Measurements from ENCODE around the gene CCM2.

Gene CCM2

DNA sequence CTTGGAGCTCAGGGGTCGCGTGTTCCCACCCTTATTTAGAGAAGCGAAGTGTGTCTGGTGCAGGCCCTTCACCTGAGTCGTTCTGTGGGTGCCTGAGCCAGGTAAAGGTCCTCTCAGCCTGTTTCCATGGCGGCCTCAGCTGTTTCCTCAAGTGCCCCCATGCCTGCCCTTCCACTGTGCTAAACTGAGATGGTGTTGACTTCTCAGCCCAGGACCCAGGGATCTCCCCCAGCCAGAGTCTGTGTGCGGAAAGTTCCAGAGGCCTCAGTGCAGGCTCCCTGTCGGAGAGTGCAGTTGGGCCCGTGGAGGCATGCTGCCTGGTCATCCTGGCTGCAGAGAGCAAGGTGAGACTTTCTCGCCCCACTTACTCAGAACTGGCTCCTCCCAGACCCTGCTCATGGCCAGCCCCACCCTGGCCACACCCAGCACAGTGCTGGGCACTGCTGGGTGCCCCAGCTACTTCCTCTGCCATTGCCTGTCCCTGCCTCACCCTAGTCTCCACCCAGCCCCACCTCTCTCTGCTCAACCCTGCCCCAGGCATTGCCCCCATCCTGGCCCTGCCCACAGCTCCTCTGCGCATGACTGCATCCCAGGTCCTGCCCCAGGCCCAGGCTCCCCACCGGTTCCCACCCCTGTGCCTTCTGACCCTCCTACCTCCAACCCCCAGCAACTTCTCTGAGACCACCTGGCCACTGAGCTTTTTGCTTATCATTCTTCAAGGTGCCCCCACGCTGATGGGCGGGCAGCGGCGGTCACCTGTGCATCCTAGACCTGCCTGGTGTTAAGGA is 68.4 kb downstream of the CCM2 start:
- H3K27me3 ChIP-seq (ENCODE audit: control insufficient read depth, insufficient read depth, low read length): no peaks in the 10 kb centered on the region
- no peak overlapping the region for H3K27ac ChIP-seq
- no peak overlapping the region for H3K4me2 ChIP-seq (ENCODE audit: low read length)
- H3K36me3 ChIP-seq (ENCODE audit: control insufficient read depth, insufficient read depth, low read length): no peaks in the 10 kb centered on the region
- no peak overlapping the region for H2AFZ ChIP-seq
- H3K9me3 ChIP-seq (ENCODE audit: control insufficient read depth, low read length): no peaks in the 10 kb centered on the region
- TF ChIP-seq, protein P1, sequence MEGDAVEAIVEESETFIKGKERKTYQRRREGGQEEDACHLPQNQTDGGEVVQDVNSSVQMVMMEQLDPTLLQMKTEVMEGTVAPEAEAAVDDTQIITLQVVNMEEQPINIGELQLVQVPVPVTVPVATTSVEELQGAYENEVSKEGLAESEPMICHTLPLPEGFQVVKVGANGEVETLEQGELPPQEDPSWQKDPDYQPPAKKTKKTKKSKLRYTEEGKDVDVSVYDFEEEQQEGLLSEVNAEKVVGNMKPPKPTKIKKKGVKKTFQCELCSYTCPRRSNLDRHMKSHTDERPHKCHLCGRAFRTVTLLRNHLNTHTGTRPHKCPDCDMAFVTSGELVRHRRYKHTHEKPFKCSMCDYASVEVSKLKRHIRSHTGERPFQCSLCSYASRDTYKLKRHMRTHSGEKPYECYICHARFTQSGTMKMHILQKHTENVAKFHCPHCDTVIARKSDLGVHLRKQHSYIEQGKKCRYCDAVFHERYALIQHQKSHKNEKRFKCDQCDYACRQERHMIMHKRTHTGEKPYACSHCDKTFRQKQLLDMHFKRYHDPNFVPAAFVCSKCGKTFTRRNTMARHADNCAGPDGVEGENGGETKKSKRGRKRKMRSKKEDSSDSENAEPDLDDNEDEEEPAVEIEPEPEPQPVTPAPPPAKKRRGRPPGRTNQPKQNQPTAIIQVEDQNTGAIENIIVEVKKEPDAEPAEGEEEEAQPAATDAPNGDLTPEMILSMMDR (IDR thresholded peaks at IDR 0.05): no peak
- no peak overlapping the region for H3K9ac ChIP-seq
- H3K4me1 ChIP-seq: no peaks in the 10 kb centered on the region
- H3K4me3 ChIP-seq (ENCODE audit: low read depth, low read length): no peak overlapping the region
- H3K79me2 ChIP-seq: peaks cover 18% of the 10 kb centered on the region

DNA sequence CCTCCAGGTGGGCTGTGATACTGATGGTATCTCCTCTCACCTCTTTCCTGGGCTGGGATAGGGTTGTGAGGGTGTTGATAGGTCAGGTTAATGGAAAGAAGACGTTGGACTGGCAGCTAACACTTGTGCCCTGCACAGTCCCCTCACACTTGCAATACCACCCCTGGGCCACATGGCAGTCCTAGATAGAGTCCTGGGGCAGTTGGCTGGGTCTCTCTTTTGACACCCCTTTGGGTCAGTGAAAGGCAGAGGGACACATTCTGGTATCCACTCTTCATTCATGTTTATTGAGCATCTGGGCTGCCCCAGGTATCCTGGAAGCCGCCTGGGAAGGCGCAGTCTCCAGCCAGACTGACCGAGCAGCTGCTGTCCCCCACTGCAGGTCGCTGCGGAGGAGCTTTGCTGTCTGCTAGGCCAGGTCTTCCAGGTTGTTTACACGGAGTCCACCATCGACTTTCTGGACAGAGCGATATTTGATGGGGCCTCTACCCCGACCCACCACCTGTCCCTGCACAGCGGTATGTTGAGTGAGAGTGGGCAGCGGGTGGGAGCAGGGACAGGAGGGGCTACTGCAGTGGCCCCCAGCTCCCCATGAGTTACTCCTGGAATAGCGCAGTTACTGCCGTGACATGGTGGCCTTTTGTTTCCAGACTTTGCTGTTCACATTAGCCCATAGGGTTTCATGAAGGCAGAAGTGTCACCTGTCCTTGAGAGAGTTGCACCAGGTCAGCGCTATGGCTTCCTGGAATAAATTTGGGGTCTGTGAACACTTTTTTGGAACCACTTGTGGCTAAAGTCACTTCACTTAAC is 69.6 kb downstream of the CCM2 start:
- H3K36me3 ChIP-seq (ENCODE audit: control insufficient read depth, insufficient read depth, low read length): no peaks in the 10 kb centered on the region

DNA sequence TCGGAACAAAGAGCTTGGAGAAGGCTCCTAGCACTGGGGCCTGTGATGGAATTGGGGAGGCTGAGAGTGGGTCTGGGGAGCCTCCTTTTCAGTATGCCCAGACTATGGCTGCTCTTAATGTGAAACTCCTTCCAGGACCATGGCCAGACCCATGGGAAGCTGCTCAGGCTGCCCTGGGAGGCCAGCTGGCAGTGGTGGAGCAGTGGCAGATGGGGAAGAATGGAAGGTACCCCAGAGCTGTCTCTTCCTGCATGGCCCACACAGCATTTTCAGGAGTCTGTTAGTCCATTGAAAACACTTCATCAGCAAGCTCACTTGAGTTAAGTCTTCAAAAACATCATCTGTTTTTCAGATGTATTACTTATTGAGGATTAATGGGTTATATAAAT is 70.2 kb downstream of the CCM2 start:
- Histone ChIP-seq H3K4me1 (no peaks in the 10 kb centered on the region), H3K27me3 (ENCODE audit: control insufficient read depth, insufficient read depth, low read length) (no peaks in the 10 kb centered on the region), H3K36me3 (ENCODE audit: control insufficient read depth, insufficient read depth, low read length) (no peaks in the 10 kb centered on the region), H3K27ac (no peak overlapping the region), H3K4me3 (ENCODE audit: low read depth, low read length) (no peak overlapping the region), H3K4me2 (ENCODE audit: low read length) (no peak overlapping the region), H3K9ac (no peak overlapping the region), H2AFZ (no peak overlapping the region), H3K9me3 (ENCODE audit: control insufficient read depth, low read length) (no peaks in the 10 kb centered on the region), H3K79me2 (peaks cover 3% of the 10 kb centered on the region)
- TF ChIP-seq, protein P1 (IDR thresholded peaks at IDR 0.05): no peak

More for the DNA sequence above, 69.6 kb downstream of the CCM2 start:
- H3K79me2 ChIP-seq: peaks cover 6% of the 10 kb centered on the region
- H3K4me2 ChIP-seq (ENCODE audit: low read length): no peak overlapping the region
- no peak overlapping the region for H3K9ac ChIP-seq
- H2AFZ ChIP-seq: no peak overlapping the region
- TF ChIP-seq, protein P1 (IDR thresholded peaks at IDR 0.05): no peak
- H3K27ac ChIP-seq: no peak overlapping the region
- H3K4me3 ChIP-seq (ENCODE audit: low read depth, low read length): no peak overlapping the region
- no peaks in the 10 kb centered on the region for H3K9me3 ChIP-seq (ENCODE audit: control insufficient read depth, low read length)
- no peaks in the 10 kb centered on the region for H3K27me3 ChIP-seq (ENCODE audit: control insufficient read depth, insufficient read depth, low read length)
- no peaks in the 10 kb centered on the region for H3K4me1 ChIP-seq

DNA sequence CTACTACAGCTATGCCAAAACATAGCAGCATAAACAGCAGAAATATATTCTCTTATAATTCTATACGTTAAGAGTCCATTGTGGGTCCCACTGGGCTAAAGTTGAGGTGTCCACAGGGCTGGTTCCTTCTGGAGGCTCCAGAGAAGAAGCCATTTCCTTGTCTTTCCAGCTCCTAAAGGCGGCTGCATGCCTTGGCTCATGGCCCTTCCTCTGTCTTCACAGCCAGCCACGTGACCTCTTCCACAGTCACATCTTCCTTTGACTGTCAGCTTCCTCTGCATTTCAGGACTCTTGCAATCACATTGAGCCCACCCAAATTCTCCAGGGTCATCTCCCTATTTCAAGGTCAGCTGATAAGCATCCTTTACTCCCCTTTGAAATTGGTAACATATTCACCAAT is 71.5 kb downstream of the CCM2 start:
- H3K9ac ChIP-seq: no peak overlapping the region
- H3K9me3 ChIP-seq (ENCODE audit: control insufficient read depth, low read length): no peaks in the 10 kb centered on the region
- no peak overlapping the region for H3K4me3 ChIP-seq (ENCODE audit: low read depth, low read length)
- H3K27me3 ChIP-seq (ENCODE audit: control insufficient read depth, insufficient read depth, low read length): no peaks in the 10 kb centered on the region
- H3K4me1 ChIP-seq: no peaks in the 10 kb centered on the region
- H2AFZ ChIP-seq: no peak overlapping the region
- no peak overlapping the region for H3K27ac ChIP-seq
- H3K4me2 ChIP-seq (ENCODE audit: low read length): no peak overlapping the region
- TF ChIP-seq, protein P1 (IDR thresholded peaks at IDR 0.05): no peak
- no peaks in the 10 kb centered on the region for H3K36me3 ChIP-seq (ENCODE audit: control insufficient read depth, insufficient read depth, low read length)
- no peaks in the 10 kb centered on the region for H3K79me2 ChIP-seq

All from parathyroid adenoma (tissue), 2 donors.